ENCODE results near the gene ST3GAL4.

Gene ST3GAL4

GRCh38 chr11:126387857-126388256 is 32.4 kb downstream of the ST3GAL4 start (continued):
- TF ChIP-seq ZNF19 (tag by site-specific recombination; IDR thresholded peaks at IDR 0.05; ENCODE audit: low read depth) (no peak), ZNF292 (tag by site-specific recombination; IDR thresholded peaks at IDR 0.05; ENCODE audit: borderline replicate concordance, low read depth) (no peak), YY1 (tag by site-specific recombination; IDR thresholded peaks at IDR 0.05) (no peak), PBX3 (CRISPR knock-in tag; IDR thresholded peaks at IDR 0.05) (no peak)

- CTCF ChIA-PET: no interaction called here
- no peak overlapping the region for H3K4me3 ChIP-seq (ENCODE audit: low read depth, low read length)
These were observed 34.9 kb downstream of the ST3GAL4 start for GRCh38 chr11:126390272-126390867.

GRCh38 chr11:126391286-126391954 is 35.9 kb downstream of the ST3GAL4 start:
- ChIA-PET POLR2A (interaction anchor here (0.5 kb wide), 1 partner anchor 489 kb away, joined by 3 read pairs; no protein-coding TSS in a partner anchor), CTCF (no interaction called here)
- no peak overlapping the region for H3K27ac ChIP-seq (ENCODE audit: extremely low read depth, low read depth, low read length)
- no peaks in the 10 kb centered on the region for H3K36me3 ChIP-seq (ENCODE audit: control insufficient read depth in 2 of 2, insufficient read depth in 1 of 2, low read length in 2 of 2)
- H3K4me1 ChIP-seq (ENCODE audit: control insufficient read depth, insufficient read depth, low read length): no peaks in the 10 kb centered on the region
- no peak overlapping the region for H3K4me3 ChIP-seq (ENCODE audit: low read depth, low read length)
- H3K9me3 ChIP-seq (ENCODE audit: control insufficient read depth, insufficient read depth, low read depth, low read length): no peaks in the 10 kb centered on the region
- no peak for TF ChIP-seq ZSCAN23 (tag by site-specific recombination; IDR thresholded peaks at IDR 0.05)
- TF ChIP-seq PATZ1 (tag by site-specific recombination; IDR thresholded peaks at IDR 0.05): no peak
- TF ChIP-seq ZNF48 (tag by site-specific recombination; IDR thresholded peaks at IDR 0.05): no peak
- no peak for TF ChIP-seq PRDM4 (tag by site-specific recombination; IDR thresholded peaks at IDR 0.05)
- no peak for TF ChIP-seq ZBTB44 (tag by site-specific recombination; IDR thresholded peaks at IDR 0.05)
- TF ChIP-seq ZSCAN18 (tag by site-specific recombination; IDR thresholded peaks at IDR 0.05): no peak
- TF ChIP-seq GLIS2 (tag by site-specific recombination; IDR thresholded peaks at IDR 0.05): no peak
- no peak for TF ChIP-seq ZBTB6 (tag by site-specific recombination; IDR thresholded peaks at IDR 0.05)

More at GRCh38 chr11:126390272-126390867, 34.9 kb downstream of the ST3GAL4 start:
- H3K27ac ChIP-seq (ENCODE audit: extremely low read depth, low read depth, low read length): no peak overlapping the region
- H3K36me3 ChIP-seq (ENCODE audit: control insufficient read depth in 2 of 2, insufficient read depth in 1 of 2, low read length in 2 of 2): no peaks in the 10 kb centered on the region
- no peaks in the 10 kb centered on the region for H3K4me1 ChIP-seq (ENCODE audit: control insufficient read depth, insufficient read depth, low read length)
- POLR2A ChIA-PET: no interaction called here
- no peak for TF ChIP-seq ZNF654 (tag by site-specific recombination; IDR thresholded peaks at IDR 0.05; ENCODE audit: low read depth)
- no peak for TF ChIP-seq YY2 (tag by site-specific recombination; IDR thresholded peaks at IDR 0.05)
- TF ChIP-seq ZXDB (tag by site-specific recombination; IDR thresholded peaks at IDR 0.05): no peak
- no peak for TF ChIP-seq ZNF48 (tag by site-specific recombination; IDR thresholded peaks at IDR 0.05)
- TF ChIP-seq ZNF677 (tag by site-specific recombination; IDR thresholded peaks at IDR 0.05): no peak
- no peak for TF ChIP-seq ZNF426 (tag by site-specific recombination; IDR thresholded peaks at IDR 0.05)
- no peak for TF ChIP-seq GFI1B (tag by site-specific recombination; IDR thresholded peaks at IDR 0.05)
- TF ChIP-seq ZNF175 (tag by site-specific recombination; IDR thresholded peaks at IDR 0.05): no peak
- no peak for TF ChIP-seq ZBTB6 (tag by site-specific recombination; IDR thresholded peaks at IDR 0.05)
- H3K9me3 ChIP-seq (ENCODE audit: control insufficient read depth, insufficient read depth, low read depth, low read length): no peaks in the 10 kb centered on the region
